Panc1 (cell line): ENCODE data around the gene UQCC3. TPM values are rescaled to one million over a fixed set of nuclear protein-coding genes. Genes with fewer than 3 reads are reported as not detected.

Source experiments
- ATAC-seq: fragments of 200-7000 bp; cut with Tn5 transposase; 2 replicates; pipeline ENCODE4 v1.9.1; 2020; ENCODE audit warnings: mild to moderate bottlenecking, moderate library complexity
- BruUV-seq: library from RNA; stranded (reverse); fragments of 400-500 nt; replicated peaks from 2 replicates; lab custom pipeline; 2021; lab: Mats Ljungman, UMichigan
- CTCF ChIA-PET: fragments of 300-600 bp; sonication (Branson Sonifier 250); formaldehyde crosslinking; loops from one replicate; lab custom pipeline; 2022; ENCODE audit warnings: antibody characterized with exemption; lab: Charles Lee
- POLR2A ChIA-PET: fragments of 300-600 bp; sonication (Branson Sonifier 250); formaldehyde crosslinking; loops from one replicate; lab custom pipeline; 2022; ENCODE audit warnings: antibody characterized with exemption; lab: Charles Lee
- DNase-seq: peaks from one replicate; pipeline ENCODE4 v3.0.0-alpha.2; 2010; ENCODE audit warnings: low read depth, low spot score
- H3K27ac ChIP-seq: 2 replicates; pipeline ENCODE4 v1.5.1; 2011; ENCODE audit warnings: mild to moderate bottlenecking, low read length, inconsistent platforms
- H3K27me3 ChIP-seq: fragments of 200-500 bp; sonication (Bioruptor generic); 2 replicates; pipeline ENCODE4 v1.6.0; 2014; ENCODE audit warnings: low read length, inconsistent platforms; ENCODE audit not compliant: control insufficient read depth, insufficient read depth
- H3K36me3 ChIP-seq: fragments of 200-500 bp; sonication (Bioruptor generic); 2 replicates; pipeline ENCODE4 v1.5.1; 2014; ENCODE audit warnings: inconsistent platforms, mild to moderate bottlenecking, low read length, moderate library complexity; ENCODE audit not compliant: control insufficient read depth, insufficient read depth
- H3K4me1 ChIP-seq: 2 replicates; pipeline ENCODE4 v1.5.1; 2011; ENCODE audit warnings: inconsistent platforms, mild to moderate bottlenecking, low read length, moderate library complexity; ENCODE audit not compliant: control insufficient read depth, insufficient read depth
- H3K4me3 ChIP-seq, 2 experiments: 2 replicates each; pipeline ENCODE4 v1.5.1; 2011 to 2012; ENCODE audit warnings: low read depth in 2 of 2, low read length in 2 of 2, mild to moderate bottlenecking in 2 of 2, inconsistent platforms in 1 of 2, moderate library complexity in 1 of 2
- H3K9me3 ChIP-seq: fragments of 200-500 bp; sonication (Bioruptor generic); 2 replicates; pipeline ENCODE4 v1.5.1; 2014; ENCODE audit warnings: low read depth, mild to moderate bottlenecking, inconsistent platforms, low read length, moderate library complexity; ENCODE audit not compliant: control insufficient read depth, insufficient read depth
- CTCF ChIP-seq: fragments of 450-650 bp; IDR thresholded peaks from 2 replicates; pipeline ENCODE4 v1.5.1; 2017; ENCODE audit warnings: mild to moderate bottlenecking
- POLR2AphosphoS5 ChIP-seq: IDR thresholded peaks from 2 replicates; pipeline ENCODE4 v1.6.1; 2012; ENCODE audit warnings: mild to moderate bottlenecking, low read depth, low read length, moderate library complexity
- REST ChIP-seq, 2 experiments: IDR thresholded peaks; 2 replicates each; pipeline ENCODE4 v1.6.1; 2011 to 2012; ENCODE audit warnings: low read depth in 2 of 2, control low read depth in 1 of 2, low read length in 1 of 2, mild to moderate bottlenecking in 1 of 2, moderate library complexity in 1 of 2; ENCODE audit not compliant: insufficient read depth in 1 of 2
- SIN3A ChIP-seq: IDR thresholded peaks from 2 replicates; pipeline ENCODE4 v1.6.1; 2012; ENCODE audit warnings: low read depth, mild to moderate bottlenecking, low read length, moderate library complexity, borderline replicate concordance; ENCODE audit not compliant: insufficient read depth
- TCF7L2 ChIP-seq: IDR thresholded peaks from 2 replicates; pipeline ENCODE4 v1.6.1; 2011; ENCODE audit warnings: mild to moderate bottlenecking, low read depth, low read length, inconsistent platforms
- in situ Hi-C: cut with HindIII; loops from 2 replicates; pipeline ENCODE4 v1.10.0; 2016; ENCODE audit warnings: low sequenced_read_pairs, low pct_unique_long_range_greater_than_20kb
- intact Hi-C: fragments of 100-400 bp; cut with micrococcal nuclease; formaldehyde crosslinking; loops from one replicate; pipeline ENCODE4 v1.10.0; 2022; ENCODE audit not compliant: unreplicated experiment
- total RNA-seq: library from RNA; stranded (reverse); gene quantifications from one replicate; pipeline ENCODE4 v1.2.1, GENCODE V29; 2021; ENCODE audit not compliant: unreplicated experiment

Gene UQCC3
- total RNA-seq, 1 experiment from 2014 or later: 7.4 TPM

- H3K4me1 ChIP-seq: peaks cover 33% of the 10 kb centered on the region
- ATAC-seq (peak; percentile 7), DNase-seq (no peak)
- H3K9me3 ChIP-seq: no peaks in the 10 kb centered on the region
- TF ChIP-seq REST (IDR thresholded peaks at IDR 0.05; ENCODE audit: insufficient read depth in 1 of 2, low read depth in 2 of 2, low read length in 1 of 2) (no peak), POLR2AphosphoS5 (no peak), CTCF (no peak), TCF7L2 (no peak), SIN3A (no peak)
- H3K4me3 ChIP-seq: peak overlapping the region; percentile 78 to 89
- in situ Hi-C loops: no loop called here
- no TSS peak for BruUV-seq
- CTCF ChIA-PET: no interaction called here
- POLR2A ChIA-PET: interaction anchor here (0.6 to 0.7 kb wide), 5 partner anchors 18 to 695 kb away, joined by 3 to 6 read pairs (median 4); partner anchors contain the start of gene POLR2G
- no peaks in the 10 kb centered on the region for H3K27me3 ChIP-seq
- peaks cover 3% of the 10 kb centered on the region; the same call in 1 of the 2 replicates for H3K36me3 ChIP-seq
- H3K27ac ChIP-seq: peak overlapping the region; percentile 82
- intact Hi-C loops: no loop called here
Measured at GRCh38 chr11:62669420-62670161, 1.9 kb upstream of the UQCC3 start.

GRCh38 chr11:62671236-62671607 is 251 bp upstream of the UQCC3 start:
- peaks cover 33% of the 10 kb centered on the region for H3K4me1 ChIP-seq
- intact Hi-C loops (no loop called here), in situ Hi-C loops (no loop called here)
- no TSS peak for BruUV-seq
- H3K4me3 ChIP-seq: peak overlapping the region; percentile 78 to 89
- POLR2A ChIA-PET: interaction anchor here (0.7 kb wide), 1 partner anchor 288 kb away, joined by 3 read pairs; no protein-coding TSS in a partner anchor
- H3K27me3 ChIP-seq: no peaks in the 10 kb centered on the region
- CTCF ChIA-PET: interaction anchor here (0.6 kb wide), 1 partner anchor 107 kb away, joined by 5 read pairs; no protein-coding TSS in a partner anchor
- ATAC-seq: peak; percentile 29
- H3K36me3 ChIP-seq: peaks cover 2% of the 10 kb centered on the region; the same call in 1 of the 2 replicates
- TF ChIP-seq SIN3A (0 out of 2 replicates have a peak, but pooled peaks have one; percentile 35), REST (IDR thresholded peaks at IDR 0.05; ENCODE audit: insufficient read depth in 1 of 2, low read depth in 2 of 2, low read length in 1 of 2) (no peak), POLR2AphosphoS5 (no peak), CTCF (no peak), TCF7L2 (no peak)
- DNase-seq: no peak
- peak overlapping the region; percentile 93 for H3K27ac ChIP-seq
- H3K9me3 ChIP-seq: no peaks in the 10 kb centered on the region
